Cardiac ventricle fibroblast (primary cell): Measurements from ENCODE around the gene SDHA. TPM values are rescaled to one million over a fixed set of nuclear protein-coding genes. Genes with fewer than 3 reads are reported as not detected.

Source experiments
- total RNA-seq: library from RNA; depleted of rRNA; stranded (reverse); fragments of >200 nt; gene quantifications from 2 replicates; pipeline ENCODE4 v1.2.3, GENCODE V29; 2015

SDHA gene
- 73.9 and 85.9 TPM in 2 replicates for total RNA-seq

GRCh38 chr5:217494-218456, at the start of gene SDHA, which contains the start of gene CCDC127:
Gene SDHA (plus strand): TSS chr5:218320. CDS start chr5:218356, 36 bp downstream.
Gene CCDC127 (minus strand): TSS chr5:218153. CDS start chr5:216849, 1,304 bp downstream.

GRCh38 chr5:191036-191948, 26.8 kb upstream of the SDHA start, which contains the start of gene LRRC14B:
Gene LRRC14B (plus strand): TSS chr5:191495. CDS start chr5:191539, 44 bp downstream.

Other genes with a start within 250 kb of the SDHA start
- gene PLEKHG4B, start 126.2 kb upstream of the SDHA start, total RNA-seq = not detected in 2 replicates
- not detected in 2 replicates for gene LRRC14B, start 26.8 kb upstream of the SDHA start, total RNA-seq
- gene CCDC127, start 167 bp upstream of the SDHA start, total RNA-seq = 6.0 and 6.1 TPM in 2 replicates
- 74.1 and 80.5 TPM in 2 replicates for gene PDCD6, start 53.3 kb downstream of the SDHA start, total RNA-seq
- 2.9 and 3.0 TPM in 2 replicates for gene AHRR, start 103.4 kb downstream of the SDHA start, total RNA-seq
- 25.8 and 28.7 TPM in 2 replicates for gene EXOC3, start 224.9 kb downstream of the SDHA start, total RNA-seq